ENCODE measurements around the gene ZDHHC7.

The ZDHHC7 gene

GRCh38 chr16:84992717-84993075 is 18.6 kb downstream of the ZDHHC7 start:
- DNase-seq = no peak

- DNase-seq = no peak
Observed at GRCh38 chr16:84990782-84991181, 20.6 kb downstream of the ZDHHC7 start.

GRCh38 chr16:84989749-84990620 is 21.4 kb downstream of the ZDHHC7 start:
- no peak for DNase-seq

- no peak for DNase-seq
Observed at GRCh38 chr16:84988328-84989080, 22.8 kb downstream of the ZDHHC7 start.

GRCh38 chr16:84986879-84987278 is 24.5 kb downstream of the ZDHHC7 start:
- no peak for DNase-seq

- no peak for DNase-seq
Observed at GRCh38 chr16:84986102-84986501, 25.2 kb downstream of the ZDHHC7 start.

- no peak for DNase-seq
Observed at GRCh38 chr16:84985079-84986065, 26.0 kb downstream of the ZDHHC7 start.

GRCh38 chr16:84982434-84982833 is 28.9 kb downstream of the ZDHHC7 start:
- no peak for DNase-seq

- DNase-seq = no peak
Observed at GRCh38 chr16:84979516-84979915, 31.8 kb downstream of the ZDHHC7 start.

- DNase-seq = no peak
Observed at GRCh38 chr16:84976644-84977400, 34.5 kb downstream of the ZDHHC7 start.

- no peak for DNase-seq
Observed at GRCh38 chr16:84975522-84975921, 35.8 kb downstream of the ZDHHC7 start.

- DNase-seq = no peak
Observed at GRCh38 chr16:84975066-84975465, 36.3 kb downstream of the ZDHHC7 start.

- no peak for DNase-seq
Observed at GRCh38 chr16:84973776-84974523, 37.4 kb downstream of the ZDHHC7 start.

- no peak for DNase-seq
Observed at GRCh38 chr16:84973236-84973635, 38.1 kb downstream of the ZDHHC7 start.

- no peak for DNase-seq
Observed at GRCh38 chr16:84970447-84971127, 40.7 kb downstream of the ZDHHC7 start.

GRCh38 chr16:84967828-84968227 is 43.5 kb downstream of the ZDHHC7 start:
- no peak for DNase-seq

GRCh38 chr16:84965428-84966415 is 45.6 kb downstream of the ZDHHC7 start:
- no peak for DNase-seq

GRCh38 chr16:84964386-84965128 is 46.8 kb downstream of the ZDHHC7 start:
- DNase-seq = no peak

GRCh38 chr16:84963066-84963465 is 48.3 kb downstream of the ZDHHC7 start:
- no peak for DNase-seq

All from NCI-H2081 treated with DMSO at 0.1 percent for 48 hours (cell line).